Measurements from ENCODE around the gene MAPRE2.
"Not testable (repeated sequence)": the region's sequence is repeated elsewhere in the genome, so short reads cannot be mapped to it uniquely, and the experiment has no call there.

The MAPRE2 gene

DNA sequence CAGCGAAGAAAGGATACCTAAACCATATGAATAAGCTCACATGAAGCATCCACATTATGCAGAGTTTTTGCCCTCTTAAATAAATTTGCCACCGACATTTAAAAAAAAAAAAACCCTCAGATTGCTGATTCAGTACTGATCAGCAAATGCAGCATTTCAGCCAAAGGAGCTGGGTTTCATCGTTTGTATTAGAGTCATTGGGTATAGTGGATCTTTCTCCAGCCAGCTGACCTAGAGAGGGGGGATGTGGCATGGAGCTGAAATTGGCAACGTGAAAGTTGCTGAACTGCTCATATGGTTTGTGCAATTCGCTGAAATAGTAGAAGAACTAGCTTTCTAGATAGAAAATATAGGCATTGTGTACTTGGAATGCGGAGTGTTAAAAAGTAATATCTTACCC lies 126.1 kb downstream of the MAPRE2 start:
- no peak overlapping the region for H2BK5ac ChIP-seq (ENCODE audit: low read depth, low read length, poor library complexity, severe bottlenecking)
- H3K9me3 ChIP-seq (ENCODE audit: control insufficient read depth, low read length), result no peaks in the 10 kb centered on the region
- no peaks in the 10 kb centered on the region for H3K27me3 ChIP-seq (ENCODE audit: control insufficient read depth in 1 of 2, insufficient read depth in 1 of 2, low read length in 2 of 2)
- H3K36me3 ChIP-seq (ENCODE audit: control insufficient read depth in 1 of 2, insufficient read depth in 2 of 2, low read depth in 1 of 2, low read length in 2 of 2), result no peaks in the 10 kb centered on the region
- H2BK120ac ChIP-seq (ENCODE audit: low read depth, low read length), result no peak overlapping the region
- H2AFZ ChIP-seq (ENCODE audit: low read depth, low read length), result no peak overlapping the region
- H3K27ac ChIP-seq (ENCODE audit: low read length, poor library complexity, severe bottlenecking), result no peak overlapping the region
- no peak overlapping the region for H2AK5ac ChIP-seq (ENCODE audit: low read length, severe bottlenecking)
- no peak overlapping the region for H2BK12ac ChIP-seq (ENCODE audit: low read length in 2 of 2)
- no peak overlapping the region for H3K9ac ChIP-seq (ENCODE audit: low read length)
- H3K23ac ChIP-seq (ENCODE audit: low read length in 2 of 2), result no peak overlapping the region
- no peak overlapping the region for H4K8ac ChIP-seq (ENCODE audit: low read length)
- no peak overlapping the region for H4K91ac ChIP-seq (ENCODE audit: low read length)
- WGBS, result 80% methylated on average over 5 of the region's 6 CpGs
- H3K79me1 ChIP-seq (replicated peaks; ENCODE audit: low read length, poor library complexity, severe bottlenecking), result no peaks in the 10 kb centered on the region
- H3K18ac ChIP-seq (ENCODE audit: low read depth in 1 of 2, low read length in 2 of 2), result no peak overlapping the region
- no peak overlapping the region for H3K14ac ChIP-seq (ENCODE audit: low read length in 2 of 2)
- H3K4me3 ChIP-seq (ENCODE audit: insufficient read depth in 1 of 2, low read depth in 1 of 2, low read length in 2 of 2), result no peak overlapping the region
- no peak overlapping the region for H3K4me2 ChIP-seq (ENCODE audit: low read length, poor library complexity, severe bottlenecking)
- H3K4ac ChIP-seq (ENCODE audit: low read depth in 1 of 2, low read length in 2 of 2), result no peak overlapping the region
- no peak overlapping the region for H2BK15ac ChIP-seq (ENCODE audit: low read depth, poor library complexity, severe bottlenecking)
- peaks cover 3% of the 10 kb centered on the region for H3K4me1 ChIP-seq (ENCODE audit: control insufficient read depth, insufficient read depth, low read depth, low read length)
- DNase-seq, result no peak

DNA sequence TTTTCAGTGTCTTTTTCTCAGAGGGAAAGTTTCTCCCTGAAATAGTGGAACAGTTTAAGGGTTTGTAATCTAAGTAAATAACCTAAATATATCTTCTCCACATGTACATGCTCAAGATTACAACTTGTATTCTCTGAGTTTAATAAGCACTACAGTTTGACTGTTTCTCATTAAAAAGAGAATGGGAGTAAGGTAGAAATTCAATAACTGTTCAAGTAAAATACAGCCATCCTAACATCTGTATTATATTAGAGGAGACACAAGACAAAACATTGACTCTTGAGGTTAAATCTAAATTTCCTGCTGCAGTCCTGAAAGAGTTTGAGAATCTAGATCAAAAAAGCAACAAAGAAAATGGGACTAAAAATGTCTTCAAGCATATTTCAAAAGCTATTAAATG lies 126.6 kb downstream of the MAPRE2 start:
- H3K18ac ChIP-seq (ENCODE audit: low read depth in 1 of 2, low read length in 2 of 2), result no peak overlapping the region
- H3K9me3 ChIP-seq (ENCODE audit: control insufficient read depth, low read length), result no peaks in the 10 kb centered on the region
- no peak overlapping the region for H3K27ac ChIP-seq (ENCODE audit: low read length, poor library complexity, severe bottlenecking)
- H3K9ac ChIP-seq (ENCODE audit: low read length), result no peak overlapping the region
- no peak overlapping the region for H3K23ac ChIP-seq (ENCODE audit: low read length in 2 of 2)
- H4K8ac ChIP-seq (ENCODE audit: low read length), result no peak overlapping the region
- no peak overlapping the region for H2BK12ac ChIP-seq (ENCODE audit: low read length in 2 of 2)
- no peak overlapping the region for H2AFZ ChIP-seq (ENCODE audit: low read depth, low read length)
- no peaks in the 10 kb centered on the region for H3K36me3 ChIP-seq (ENCODE audit: control insufficient read depth in 1 of 2, insufficient read depth in 2 of 2, low read depth in 1 of 2, low read length in 2 of 2)
- no peak overlapping the region for H3K4ac ChIP-seq (ENCODE audit: low read depth in 1 of 2, low read length in 2 of 2)
- H3K4me2 ChIP-seq (ENCODE audit: low read length, poor library complexity, severe bottlenecking), result no peak overlapping the region
- H3K14ac ChIP-seq (ENCODE audit: low read length in 2 of 2), result no peak overlapping the region
- no peak overlapping the region for H2BK5ac ChIP-seq (ENCODE audit: low read depth, low read length, poor library complexity, severe bottlenecking)
- H3K27me3 ChIP-seq (ENCODE audit: control insufficient read depth in 1 of 2, insufficient read depth in 1 of 2, low read length in 2 of 2), result no peaks in the 10 kb centered on the region
- peaks cover 2% of the 10 kb centered on the region for H3K4me1 ChIP-seq (ENCODE audit: control insufficient read depth, insufficient read depth, low read depth, low read length)
- DNase-seq, result no peak
- H2BK15ac ChIP-seq (ENCODE audit: low read depth, poor library complexity, severe bottlenecking), result no peak overlapping the region
- no peak overlapping the region for H3K4me3 ChIP-seq (ENCODE audit: insufficient read depth in 1 of 2, low read depth in 1 of 2, low read length in 2 of 2)
- H2BK120ac ChIP-seq (ENCODE audit: low read depth, low read length), result no peak overlapping the region
- no peak overlapping the region for H2AK5ac ChIP-seq (ENCODE audit: low read length, severe bottlenecking)
- no peaks in the 10 kb centered on the region for H3K79me1 ChIP-seq (replicated peaks; ENCODE audit: low read length, poor library complexity, severe bottlenecking)
- no peak overlapping the region for H4K91ac ChIP-seq (ENCODE audit: low read length)

DNA sequence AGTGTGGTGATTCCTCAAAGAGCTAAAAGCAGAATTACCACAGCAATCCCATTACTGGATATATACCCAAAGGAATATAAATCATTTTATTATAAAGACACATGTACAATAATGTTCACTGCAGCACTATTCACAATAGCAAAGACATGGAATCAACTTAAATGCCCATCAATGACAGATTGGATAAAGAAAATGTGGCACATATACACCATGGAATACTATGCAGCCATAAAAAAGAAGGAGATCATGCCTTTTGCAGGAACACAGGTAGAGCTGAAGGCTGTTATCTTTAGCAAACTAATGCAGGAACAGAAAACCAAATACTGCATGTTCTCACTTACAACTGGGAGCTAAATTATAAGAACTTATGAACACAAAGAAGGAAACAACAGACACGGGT lies 129.1 kb downstream of the MAPRE2 start:
- not testable (repeated sequence) for H2BK12ac ChIP-seq (ENCODE audit: low read length in 2 of 2); H3K4me3 ChIP-seq (ENCODE audit: insufficient read depth in 1 of 2, low read depth in 1 of 2, low read length in 2 of 2); H3K4ac ChIP-seq (ENCODE audit: low read depth in 1 of 2, low read length in 2 of 2); H3K79me1 ChIP-seq (replicated peaks; ENCODE audit: low read length, poor library complexity, severe bottlenecking); H3K27ac ChIP-seq (ENCODE audit: low read length, poor library complexity, severe bottlenecking); H4K91ac ChIP-seq (ENCODE audit: low read length); DNase-seq; H3K36me3 ChIP-seq (ENCODE audit: control insufficient read depth in 1 of 2, insufficient read depth in 2 of 2, low read depth in 1 of 2, low read length in 2 of 2); H3K9me3 ChIP-seq (ENCODE audit: control insufficient read depth, low read length); H2BK15ac ChIP-seq (ENCODE audit: low read depth, poor library complexity, severe bottlenecking); H3K9ac ChIP-seq (ENCODE audit: low read length); H3K18ac ChIP-seq (ENCODE audit: low read depth in 1 of 2, low read length in 2 of 2); H3K4me1 ChIP-seq (ENCODE audit: control insufficient read depth, insufficient read depth, low read depth, low read length); H3K23ac ChIP-seq (ENCODE audit: low read length in 2 of 2); H3K27me3 ChIP-seq (ENCODE audit: control insufficient read depth in 1 of 2, insufficient read depth in 1 of 2, low read length in 2 of 2); H3K4me2 ChIP-seq (ENCODE audit: low read length, poor library complexity, severe bottlenecking); H2AK5ac ChIP-seq (ENCODE audit: low read length, severe bottlenecking); H2BK120ac ChIP-seq (ENCODE audit: low read depth, low read length); H2AFZ ChIP-seq (ENCODE audit: low read depth, low read length); H3K14ac ChIP-seq (ENCODE audit: low read length in 2 of 2); H2BK5ac ChIP-seq (ENCODE audit: low read depth, low read length, poor library complexity, severe bottlenecking); H4K8ac ChIP-seq (ENCODE audit: low read length)
- no CpG with 5 or more reads among the region's 1 CpG for WGBS

DNA sequence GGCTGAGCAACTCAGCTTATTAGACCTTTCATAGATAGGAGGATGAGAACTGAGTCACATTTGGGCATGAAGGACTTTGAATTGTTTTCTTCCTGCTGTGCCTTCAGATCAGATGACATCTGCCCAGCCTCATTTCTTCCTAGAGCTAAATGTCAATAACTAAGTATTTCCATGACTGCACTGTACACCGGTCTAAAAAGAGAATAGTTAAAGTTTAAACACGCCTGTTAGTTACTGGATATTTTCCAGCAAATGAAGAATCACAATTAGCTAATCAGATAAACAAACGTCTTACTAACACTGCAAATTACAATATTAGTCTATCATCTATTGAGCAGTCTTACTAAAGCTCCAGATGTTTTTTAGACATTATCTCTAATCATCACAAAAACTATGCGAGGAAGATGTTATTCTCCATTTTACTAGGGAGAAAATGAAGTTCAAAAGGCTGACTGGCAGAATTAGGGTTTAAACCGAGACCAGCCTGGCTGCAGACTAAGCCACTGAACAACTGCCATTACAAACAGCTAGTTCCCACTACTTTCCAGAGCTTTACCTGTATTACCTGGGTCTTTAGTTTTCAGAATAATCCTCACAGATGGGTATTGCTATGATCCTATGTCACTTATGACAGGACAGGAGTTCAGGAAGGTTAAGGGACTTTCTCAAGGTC lies 130.2 kb downstream of the MAPRE2 start:
- Histone ChIP-seq H3K9me3 (ENCODE audit: control insufficient read depth, low read length) (no peaks in the 10 kb centered on the region), H4K91ac (ENCODE audit: low read length) (no peak overlapping the region), H2BK12ac (ENCODE audit: low read length in 2 of 2) (no peak overlapping the region), H3K79me1 (replicated peaks; ENCODE audit: low read length, poor library complexity, severe bottlenecking) (no peaks in the 10 kb centered on the region), H3K4me3 (ENCODE audit: insufficient read depth in 1 of 2, low read depth in 1 of 2, low read length in 2 of 2) (no peak overlapping the region), H2BK15ac (ENCODE audit: low read depth, poor library complexity, severe bottlenecking) (no peak overlapping the region), H3K27ac (ENCODE audit: low read length, poor library complexity, severe bottlenecking) (peak overlapping the region; percentile 37), H3K4ac (ENCODE audit: low read depth in 1 of 2, low read length in 2 of 2) (no peak overlapping the region), H3K18ac (ENCODE audit: low read depth in 1 of 2, low read length in 2 of 2) (no peak overlapping the region), H3K9ac (ENCODE audit: low read length) (no peak overlapping the region), H2BK5ac (ENCODE audit: low read depth, low read length, poor library complexity, severe bottlenecking) (no peak overlapping the region), H3K23ac (ENCODE audit: low read length in 2 of 2) (no peak overlapping the region), H3K27me3 (ENCODE audit: control insufficient read depth in 1 of 2, insufficient read depth in 1 of 2, low read length in 2 of 2) (no peaks in the 10 kb centered on the region), H3K4me1 (ENCODE audit: control insufficient read depth, insufficient read depth, low read depth, low read length) (peaks cover 3% of the 10 kb centered on the region), H4K8ac (ENCODE audit: low read length) (no peak overlapping the region), H2AFZ (ENCODE audit: low read depth, low read length) (no peak overlapping the region), H2AK5ac (ENCODE audit: low read length, severe bottlenecking) (no peak overlapping the region), H2BK120ac (ENCODE audit: low read depth, low read length) (no peak overlapping the region), H3K4me2 (ENCODE audit: low read length, poor library complexity, severe bottlenecking) (no peak overlapping the region), H3K14ac (ENCODE audit: low read length in 2 of 2) (no peak overlapping the region), H3K36me3 (ENCODE audit: control insufficient read depth in 1 of 2, insufficient read depth in 2 of 2, low read depth in 1 of 2, low read length in 2 of 2) (no peaks in the 10 kb centered on the region)
- DNase-seq, result peak; percentile 20
- WGBS, result 91% methylated on average over 5 of the region's 5 CpGs
